GM12864 (cell line): ENCODE data around the gene RASGRP1.

ENCODE experiments used
- DNase-seq: peaks from one replicate; pipeline ENCODE4 v3.0.0-alpha.2; 2011; ENCODE audit warnings: low read depth
- H3K4me3 ChIP-seq: 2 replicates; pipeline ENCODE4 v1.5.1; 2011; ENCODE audit warnings: mild to moderate bottlenecking, low read depth, low read length, control low read depth
- TF ChIP-seq, protein P1 (sequence below): IDR thresholded peaks from 2 replicates; pipeline ENCODE4 v1.5.1; 2011; ENCODE audit warnings: low read depth, mild to moderate bottlenecking, moderate library complexity, low read length, control low read depth, inconsistent platforms; ENCODE audit errors: missing control alignments

Gene RASGRP1

GRCh38 chr15:38608682-38609081 lies 44.1 kb upstream of the RASGRP1 start:
- no peak for DNase-seq
- TF ChIP-seq, protein P1, sequence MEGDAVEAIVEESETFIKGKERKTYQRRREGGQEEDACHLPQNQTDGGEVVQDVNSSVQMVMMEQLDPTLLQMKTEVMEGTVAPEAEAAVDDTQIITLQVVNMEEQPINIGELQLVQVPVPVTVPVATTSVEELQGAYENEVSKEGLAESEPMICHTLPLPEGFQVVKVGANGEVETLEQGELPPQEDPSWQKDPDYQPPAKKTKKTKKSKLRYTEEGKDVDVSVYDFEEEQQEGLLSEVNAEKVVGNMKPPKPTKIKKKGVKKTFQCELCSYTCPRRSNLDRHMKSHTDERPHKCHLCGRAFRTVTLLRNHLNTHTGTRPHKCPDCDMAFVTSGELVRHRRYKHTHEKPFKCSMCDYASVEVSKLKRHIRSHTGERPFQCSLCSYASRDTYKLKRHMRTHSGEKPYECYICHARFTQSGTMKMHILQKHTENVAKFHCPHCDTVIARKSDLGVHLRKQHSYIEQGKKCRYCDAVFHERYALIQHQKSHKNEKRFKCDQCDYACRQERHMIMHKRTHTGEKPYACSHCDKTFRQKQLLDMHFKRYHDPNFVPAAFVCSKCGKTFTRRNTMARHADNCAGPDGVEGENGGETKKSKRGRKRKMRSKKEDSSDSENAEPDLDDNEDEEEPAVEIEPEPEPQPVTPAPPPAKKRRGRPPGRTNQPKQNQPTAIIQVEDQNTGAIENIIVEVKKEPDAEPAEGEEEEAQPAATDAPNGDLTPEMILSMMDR: no peak

GRCh38 chr15:38605744-38606143 lies 41.1 kb upstream of the RASGRP1 start:
- TF ChIP-seq, protein P1: no peak
- DNase-seq: no peak
- H3K4me3 ChIP-seq: no peak overlapping the region

More at GRCh38 chr15:38608682-38609081, 44.1 kb upstream of the RASGRP1 start:
- no peak overlapping the region for H3K4me3 ChIP-seq

- H3K4me3 ChIP-seq: no peak overlapping the region
- TF ChIP-seq, protein P1: no peak
- no peak for DNase-seq
These were observed 39.1 kb upstream of the RASGRP1 start for GRCh38 chr15:38603672-38604071.

GRCh38 chr15:38602910-38603670 lies 38.5 kb upstream of the RASGRP1 start:
- no peak for DNase-seq
- H3K4me3 ChIP-seq: no peak overlapping the region
- TF ChIP-seq, protein P1: no peak

DNA sequence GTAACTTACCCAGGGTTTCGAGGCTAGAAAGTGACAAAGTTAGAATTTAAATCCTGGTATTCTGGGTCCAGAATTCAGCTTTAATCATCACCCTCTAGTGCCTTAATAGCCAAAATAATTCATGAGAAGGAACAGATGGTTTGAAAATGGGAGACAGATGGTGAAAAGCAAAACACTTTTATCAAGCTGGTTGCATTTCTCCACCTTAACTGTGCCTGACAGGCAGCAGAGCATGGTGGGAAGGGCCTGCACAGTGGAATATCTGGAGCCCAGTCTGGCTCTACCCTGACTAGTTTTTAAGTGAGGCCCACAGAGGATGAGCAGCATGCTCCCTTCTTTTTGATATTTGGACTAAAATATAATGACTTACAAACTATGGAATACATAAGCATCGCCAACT lies 35.6 kb upstream of the RASGRP1 start:
- TF ChIP-seq, protein P1: no peak
- no peak overlapping the region for H3K4me3 ChIP-seq
- DNase-seq: no peak

GRCh38 chr15:38598749-38599148 lies 34.1 kb upstream of the RASGRP1 start:
- TF ChIP-seq, protein P1: no peak
- no peak for DNase-seq
- no peak overlapping the region for H3K4me3 ChIP-seq
